Fibroblast of skin of back (primary cell): ENCODE results near the gene BRSK2.

Experiments used
- DNase-seq: peaks from one replicate; pipeline ENCODE4 v3.0.0-alpha.2; 2013

BRSK2 gene

GRCh38 chr11:1454576-1454975 lies 64.8 kb downstream of the BRSK2 start:
- no peak for DNase-seq

- no peak for DNase-seq
These were observed 65.5 kb downstream of the BRSK2 start for GRCh38 chr11:1455032-1455762.

GRCh38 chr11:1455763-1456060 lies 66.0 kb downstream of the BRSK2 start:
- DNase-seq = no peak

GRCh38 chr11:1456176-1456575 lies 66.4 kb downstream of the BRSK2 start:
- no peak for DNase-seq

- DNase-seq = no peak
These were observed 67.0 kb downstream of the BRSK2 start for GRCh38 chr11:1456596-1457325.

GRCh38 chr11:1457326-1457680 lies 67.6 kb downstream of the BRSK2 start:
- no peak for DNase-seq

- no peak for DNase-seq
These were observed 68.1 kb downstream of the BRSK2 start for GRCh38 chr11:1457856-1458255.

- DNase-seq = peak; percentile 22
These were observed 68.8 kb downstream of the BRSK2 start for GRCh38 chr11:1458340-1459218.

- no peak for DNase-seq
These were observed 69.5 kb downstream of the BRSK2 start for GRCh38 chr11:1459219-1459575.

GRCh38 chr11:1459764-1460395 lies 70.1 kb downstream of the BRSK2 start:
- DNase-seq = no peak

- no peak for DNase-seq
These were observed 70.8 kb downstream of the BRSK2 start for GRCh38 chr11:1460396-1460985.

- no peak for DNase-seq
These were observed 71.5 kb downstream of the BRSK2 start for GRCh38 chr11:1460986-1461825.

GRCh38 chr11:1461826-1462697 lies 72.3 kb downstream of the BRSK2 start:
- DNase-seq = no peak

- no peak for DNase-seq
These were observed 72.9 kb downstream of the BRSK2 start for GRCh38 chr11:1462698-1462975.

- DNase-seq = no peak
These were observed 73.3 kb downstream of the BRSK2 start for GRCh38 chr11:1463056-1463455.

GRCh38 chr11:1466784-1467183 lies 77.0 kb downstream of the BRSK2 start:
- DNase-seq = no peak

- DNase-seq = no peak
These were observed 77.5 kb downstream of the BRSK2 start for GRCh38 chr11:1467270-1467669.

GRCh38 chr11:1468002-1468401 lies 78.3 kb downstream of the BRSK2 start:
- DNase-seq = no peak

- DNase-seq = no peak
These were observed 78.8 kb downstream of the BRSK2 start for GRCh38 chr11:1468473-1469066.

- no peak for DNase-seq
These were observed 79.7 kb downstream of the BRSK2 start for GRCh38 chr11:1469287-1469910.
